ENCODE results near the gene TRAPPC2B.
A peak's percentile ranks its signal among the peaks of the same experiment; 100 is the strongest.

TRAPPC2B gene

GRCh38 chr19:57362997-57363687 is at the start of gene TRAPPC2B, which contains the start of gene ZNF547:
TRAPPC2B (plus strand) TSS chr19:57363551; CDS start chr19:57364834, 1,283 bp downstream.
ZNF547 (plus strand) TSS chr19:57363551; CDS start chr19:57368556, 5,005 bp downstream.
- peak within 1 kb of the TSS; percentile 57 for H3K27ac ChIP-seq (ENCODE audit: low read depth, low read length)
- H3K9ac ChIP-seq (ENCODE audit: low read length in 5 of 5): peak within 1 kb of the TSS; percentile 48 to 86 (median 82)
- H3K4me1 ChIP-seq (ENCODE audit: control insufficient read depth in 5 of 5, insufficient read depth in 5 of 5, low read length in 5 of 5): peaks cover 0 to 17% (median 16%) of the 10 kb centered on the region in 5 donors
- peak within 1 kb of the TSS; percentile 77 to 95 (median 87) for H3K4me3 ChIP-seq (ENCODE audit: low read depth in 1 of 5, low read length in 5 of 5)
- H3K9me3 ChIP-seq (ENCODE audit: control insufficient read depth in 5 of 5, low read length in 5 of 5): peaks cover 3 to 16% (median 6%) of the 10 kb centered on the region in 5 donors
- H3K27me3 ChIP-seq (ENCODE audit: control insufficient read depth in 5 of 5, insufficient read depth in 4 of 5, low read length in 5 of 5): no peaks in the 10 kb centered on the region
- peaks cover 5 to 10% (median 7%) of the 10 kb centered on the region in 5 donors for H3K36me3 ChIP-seq (ENCODE audit: control insufficient read depth in 5 of 5, insufficient read depth in 5 of 5, low read length in 5 of 5)

GRCh38 chr19:57314146-57314545 is 49.2 kb upstream of the TRAPPC2B start:
- H3K27ac ChIP-seq (ENCODE audit: low read depth, low read length): no peak overlapping the region
- H3K9ac ChIP-seq (ENCODE audit: low read length in 5 of 5): no peak overlapping the region
- peaks cover 0 to 4% (median 0%) of the 10 kb centered on the region in 5 donors for H3K4me1 ChIP-seq (ENCODE audit: control insufficient read depth in 5 of 5, insufficient read depth in 5 of 5, low read length in 5 of 5)
- no peaks in the 10 kb centered on the region for H3K36me3 ChIP-seq (ENCODE audit: control insufficient read depth in 5 of 5, insufficient read depth in 5 of 5, low read length in 5 of 5)
- H3K9me3 ChIP-seq (ENCODE audit: control insufficient read depth in 5 of 5, low read length in 5 of 5): no peaks in the 10 kb centered on the region
- H3K27me3 ChIP-seq (ENCODE audit: control insufficient read depth in 5 of 5, insufficient read depth in 4 of 5, low read length in 5 of 5): peaks cover 0 to 4% (median 0%) of the 10 kb centered on the region in 5 donors
- H3K4me3 ChIP-seq (ENCODE audit: low read depth in 1 of 5, low read length in 5 of 5): no peak overlapping the region

GRCh38 chr19:57317503-57317902 is 45.8 kb upstream of the TRAPPC2B start:
- H3K27me3 ChIP-seq (ENCODE audit: control insufficient read depth in 5 of 5, insufficient read depth in 4 of 5, low read length in 5 of 5): peaks cover 0 to 4% (median 0%) of the 10 kb centered on the region in 5 donors

GRCh38 chr19:57319869-57320179 is 43.5 kb upstream of the TRAPPC2B start:
- Histone ChIP-seq H3K36me3 (ENCODE audit: control insufficient read depth in 5 of 5, insufficient read depth in 5 of 5, low read length in 5 of 5) (peaks cover 4 to 16% (median 15%) of the 10 kb centered on the region in 5 donors), H3K9me3 (ENCODE audit: control insufficient read depth in 5 of 5, low read length in 5 of 5) (no peaks in the 10 kb centered on the region), H3K4me1 (ENCODE audit: control insufficient read depth in 5 of 5, insufficient read depth in 5 of 5, low read length in 5 of 5) (peaks cover 8 to 31% (median 24%) of the 10 kb centered on the region in 5 donors), H3K27me3 (ENCODE audit: control insufficient read depth in 5 of 5, insufficient read depth in 4 of 5, low read length in 5 of 5) (peaks cover 0 to 4% (median 0%) of the 10 kb centered on the region in 5 donors), H3K9ac (ENCODE audit: low read length in 5 of 5) (peak overlapping the region; percentile 68 to 99 (median 97)), H3K27ac (ENCODE audit: low read depth, low read length) (peak overlapping the region; percentile 86), H3K4me3 (ENCODE audit: low read depth in 1 of 5, low read length in 5 of 5) (peak overlapping the region; percentile 74 to 94 (median 91))

More at GRCh38 chr19:57317503-57317902, 45.8 kb upstream of the TRAPPC2B start:
- peaks cover 8 to 27% (median 24%) of the 10 kb centered on the region in 5 donors for H3K4me1 ChIP-seq (ENCODE audit: control insufficient read depth in 5 of 5, insufficient read depth in 5 of 5, low read length in 5 of 5)
- peak overlapping the region in 1 of 5 donors; percentile 26 for H3K4me3 ChIP-seq (ENCODE audit: low read depth in 1 of 5, low read length in 5 of 5)
- peak overlapping the region in 1 of 5 donors; percentile 30 for H3K9ac ChIP-seq (ENCODE audit: low read length in 5 of 5)
- no peaks in the 10 kb centered on the region for H3K36me3 ChIP-seq (ENCODE audit: control insufficient read depth in 5 of 5, insufficient read depth in 5 of 5, low read length in 5 of 5)
- H3K9me3 ChIP-seq (ENCODE audit: control insufficient read depth in 5 of 5, low read length in 5 of 5): no peaks in the 10 kb centered on the region
- no peak overlapping the region for H3K27ac ChIP-seq (ENCODE audit: low read depth, low read length)

- Histone ChIP-seq H3K27me3 (ENCODE audit: control insufficient read depth in 5 of 5, insufficient read depth in 4 of 5, low read length in 5 of 5) (peaks cover 0 to 4% (median 0%) of the 10 kb centered on the region in 5 donors), H3K27ac (ENCODE audit: low read depth, low read length) (peak within 1 kb of the TSS; percentile 86), H3K4me1 (ENCODE audit: control insufficient read depth in 5 of 5, insufficient read depth in 5 of 5, low read length in 5 of 5) (peaks cover 8 to 31% (median 24%) of the 10 kb centered on the region in 5 donors)
These were observed 42.9 kb upstream of the TRAPPC2B start, which contains the start of gene ZNF543 for GRCh38 chr19:57320180-57321084. ZNF543 (plus strand) TSS chr19:57320472; CDS start chr19:57320854, 382 bp downstream.

GRCh38 chr19:57321116-57321515 is 42.2 kb upstream of the TRAPPC2B start:
- Histone ChIP-seq H3K4me3 (ENCODE audit: low read depth in 1 of 5, low read length in 5 of 5) (peak overlapping the region; percentile 74 to 94 (median 90)), H3K9me3 (ENCODE audit: control insufficient read depth in 5 of 5, low read length in 5 of 5) (peaks cover 0 to 3% (median 0%) of the 10 kb centered on the region in 5 donors)

More at GRCh38 chr19:57320180-57321084, 42.9 kb upstream of the TRAPPC2B start, which contains the start of gene ZNF543:
- Histone ChIP-seq H3K9me3 (ENCODE audit: control insufficient read depth in 5 of 5, low read length in 5 of 5) (peaks cover 0 to 3% (median 0%) of the 10 kb centered on the region in 5 donors), H3K36me3 (ENCODE audit: control insufficient read depth in 5 of 5, insufficient read depth in 5 of 5, low read length in 5 of 5) (peaks cover 9 to 22% (median 21%) of the 10 kb centered on the region in 5 donors), H3K9ac (ENCODE audit: low read length in 5 of 5) (peak within 1 kb of the TSS; percentile 82 to 99 (median 97)), H3K4me3 (ENCODE audit: low read depth in 1 of 5, low read length in 5 of 5) (peak within 1 kb of the TSS; percentile 74 to 94 (median 91))

GRCh38 chr19:57321751-57322150 is 41.6 kb upstream of the TRAPPC2B start:
- Histone ChIP-seq H3K9me3 (ENCODE audit: control insufficient read depth in 5 of 5, low read length in 5 of 5) (peaks cover 0 to 3% (median 2%) of the 10 kb centered on the region in 5 donors), H3K27ac (ENCODE audit: low read depth, low read length) (no peak overlapping the region), H3K4me3 (ENCODE audit: low read depth in 1 of 5, low read length in 5 of 5) (peak overlapping the region in 4 of 5 donors; percentile 74 to 94 (median 90)), H3K4me1 (ENCODE audit: control insufficient read depth in 5 of 5, insufficient read depth in 5 of 5, low read length in 5 of 5) (peaks cover 8 to 31% (median 24%) of the 10 kb centered on the region in 5 donors), H3K9ac (ENCODE audit: low read length in 5 of 5) (peak overlapping the region in 3 of 5 donors; percentile 92 to 98 (median 97)), H3K36me3 (ENCODE audit: control insufficient read depth in 5 of 5, insufficient read depth in 5 of 5, low read length in 5 of 5) (peaks cover 9 to 35% (median 34%) of the 10 kb centered on the region in 5 donors), H3K27me3 (ENCODE audit: control insufficient read depth in 5 of 5, insufficient read depth in 4 of 5, low read length in 5 of 5) (peaks cover 0 to 4% (median 0%) of the 10 kb centered on the region in 5 donors)

More at GRCh38 chr19:57321116-57321515, 42.2 kb upstream of the TRAPPC2B start:
- Histone ChIP-seq H3K9ac (ENCODE audit: low read length in 5 of 5) (peak overlapping the region; percentile 82 to 99 (median 97)), H3K27ac (ENCODE audit: low read depth, low read length) (peak overlapping the region; percentile 86), H3K4me1 (ENCODE audit: control insufficient read depth in 5 of 5, insufficient read depth in 5 of 5, low read length in 5 of 5) (peaks cover 8 to 31% (median 24%) of the 10 kb centered on the region in 5 donors), H3K27me3 (ENCODE audit: control insufficient read depth in 5 of 5, insufficient read depth in 4 of 5, low read length in 5 of 5) (peaks cover 0 to 4% (median 0%) of the 10 kb centered on the region in 5 donors), H3K36me3 (ENCODE audit: control insufficient read depth in 5 of 5, insufficient read depth in 5 of 5, low read length in 5 of 5) (peaks cover 9 to 29% (median 28%) of the 10 kb centered on the region in 5 donors)

GRCh38 chr19:57324992-57325391 is 38.4 kb upstream of the TRAPPC2B start:
- Histone ChIP-seq H3K36me3 (ENCODE audit: control insufficient read depth in 5 of 5, insufficient read depth in 5 of 5, low read length in 5 of 5) (peaks cover 26 to 63% (median 61%) of the 10 kb centered on the region in 5 donors), H3K9me3 (ENCODE audit: control insufficient read depth in 5 of 5, low read length in 5 of 5) (peaks cover 14 to 32% (median 19%) of the 10 kb centered on the region in 5 donors)

GRCh38 chr19:57327993-57328392 is 35.4 kb upstream of the TRAPPC2B start:
- Histone ChIP-seq H3K36me3 (ENCODE audit: control insufficient read depth in 5 of 5, insufficient read depth in 5 of 5, low read length in 5 of 5) (peaks cover 26 to 66% (median 63%) of the 10 kb centered on the region in 5 donors), H3K27ac (ENCODE audit: low read depth, low read length) (no peak overlapping the region), H3K4me3 (ENCODE audit: low read depth in 1 of 5, low read length in 5 of 5) (peak overlapping the region; percentile 17 to 47 (median 31)), H3K9me3 (ENCODE audit: control insufficient read depth in 5 of 5, low read length in 5 of 5) (peaks cover 14 to 32% (median 19%) of the 10 kb centered on the region in 5 donors), H3K27me3 (ENCODE audit: control insufficient read depth in 5 of 5, insufficient read depth in 4 of 5, low read length in 5 of 5) (no peaks in the 10 kb centered on the region), H3K4me1 (ENCODE audit: control insufficient read depth in 5 of 5, insufficient read depth in 5 of 5, low read length in 5 of 5) (peaks cover 0 to 10% (median 0%) of the 10 kb centered on the region in 5 donors), H3K9ac (ENCODE audit: low read length in 5 of 5) (peak overlapping the region in 1 of 5 donors; percentile 57)

More at GRCh38 chr19:57324992-57325391, 38.4 kb upstream of the TRAPPC2B start:
- no peak overlapping the region for H3K27ac ChIP-seq (ENCODE audit: low read depth, low read length)
- peaks cover 17 to 22% (median 20%) of the 10 kb centered on the region in 5 donors for H3K4me1 ChIP-seq (ENCODE audit: control insufficient read depth in 5 of 5, insufficient read depth in 5 of 5, low read length in 5 of 5)
- H3K4me3 ChIP-seq (ENCODE audit: low read depth in 1 of 5, low read length in 5 of 5): peak overlapping the region in 1 of 5 donors; percentile 23
- no peak overlapping the region for H3K9ac ChIP-seq (ENCODE audit: low read length in 5 of 5)
- no peaks in the 10 kb centered on the region for H3K27me3 ChIP-seq (ENCODE audit: control insufficient read depth in 5 of 5, insufficient read depth in 4 of 5, low read length in 5 of 5)

Data from subcutaneous abdominal adipose tissue (tissue), 5 donors.